ENCODE results near the gene LIMCH1.

LIMCH1 gene

DNA sequence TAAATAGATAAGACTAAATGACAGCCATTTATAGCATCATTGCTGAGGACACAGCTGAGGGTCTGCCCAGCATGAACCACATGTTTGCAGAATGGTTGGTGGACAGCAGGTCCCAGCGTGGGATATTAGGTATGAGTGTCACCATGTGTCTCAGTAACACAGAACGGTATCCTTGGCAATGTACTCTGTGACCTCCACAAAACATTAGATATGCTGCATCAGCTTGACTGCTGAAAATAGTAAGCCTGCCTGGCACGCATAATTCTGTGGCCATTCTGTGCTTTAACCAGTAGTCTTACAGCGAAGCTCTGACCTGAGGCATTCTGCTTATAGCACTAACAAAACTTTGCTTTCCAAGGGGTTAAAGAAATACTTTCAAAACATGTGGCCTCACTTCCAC is 32.0 kb downstream of the LIMCH1 start:
- no peak for DNase-seq

DNA sequence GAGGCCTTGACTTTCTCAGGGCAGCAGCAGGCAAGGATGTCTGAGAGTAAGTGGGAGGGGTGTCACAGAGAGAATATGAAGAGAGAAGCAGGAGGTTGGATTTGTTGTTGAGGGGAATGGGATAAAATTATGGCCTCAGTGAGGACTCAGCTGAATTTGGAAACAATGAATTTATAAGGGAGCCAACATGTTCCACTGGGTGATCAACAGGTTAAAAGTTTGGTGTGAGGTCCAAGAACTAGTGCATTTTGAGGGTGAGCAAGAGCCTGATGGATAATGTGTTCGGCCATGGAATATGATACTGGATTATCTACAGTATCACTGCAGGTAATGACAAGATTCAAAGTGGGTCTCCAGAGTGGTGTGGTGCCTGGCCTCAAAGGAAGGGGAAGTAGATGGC is 33.5 kb downstream of the LIMCH1 start:
- no peak for DNase-seq

DNA sequence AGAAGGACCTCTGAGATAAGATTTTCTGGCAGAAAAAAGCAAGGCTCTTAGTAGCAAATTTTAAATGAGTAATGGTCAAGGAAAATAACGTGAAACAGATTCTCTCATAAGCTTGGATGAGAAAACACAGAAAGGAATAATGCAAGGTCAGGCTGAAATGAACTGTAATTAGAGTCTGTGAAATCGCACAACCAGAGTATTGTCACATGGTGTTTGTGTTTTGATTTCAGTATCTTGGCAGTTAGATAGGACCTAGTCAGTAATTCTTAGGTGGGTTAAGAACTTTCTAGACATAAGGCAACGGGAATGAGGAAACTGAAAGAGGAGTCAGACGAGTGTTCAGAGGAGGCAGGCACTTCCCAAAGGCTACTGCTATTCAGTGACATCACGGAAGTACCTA is 34.6 kb downstream of the LIMCH1 start:
- DNase-seq = no peak

DNA sequence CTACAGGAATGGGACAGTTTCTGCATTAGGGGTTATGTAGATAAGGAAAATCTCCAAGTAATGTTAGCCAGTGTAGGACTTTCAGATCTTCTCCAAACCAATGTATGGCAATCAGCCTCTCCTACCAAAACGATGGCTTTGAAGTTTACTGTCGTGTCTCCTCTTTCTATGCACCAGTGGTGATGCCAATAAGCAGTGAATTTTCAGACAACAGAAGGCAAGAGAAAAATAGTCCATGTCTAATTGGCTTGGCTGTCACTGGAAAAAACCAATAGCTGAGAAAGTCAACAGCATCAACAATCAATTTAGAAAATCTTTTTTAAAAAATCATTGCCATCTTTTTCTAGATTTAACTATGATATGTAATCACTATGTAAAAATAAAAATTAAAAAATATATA is 35.0 kb downstream of the LIMCH1 start:
- no peak for DNase-seq

DNA sequence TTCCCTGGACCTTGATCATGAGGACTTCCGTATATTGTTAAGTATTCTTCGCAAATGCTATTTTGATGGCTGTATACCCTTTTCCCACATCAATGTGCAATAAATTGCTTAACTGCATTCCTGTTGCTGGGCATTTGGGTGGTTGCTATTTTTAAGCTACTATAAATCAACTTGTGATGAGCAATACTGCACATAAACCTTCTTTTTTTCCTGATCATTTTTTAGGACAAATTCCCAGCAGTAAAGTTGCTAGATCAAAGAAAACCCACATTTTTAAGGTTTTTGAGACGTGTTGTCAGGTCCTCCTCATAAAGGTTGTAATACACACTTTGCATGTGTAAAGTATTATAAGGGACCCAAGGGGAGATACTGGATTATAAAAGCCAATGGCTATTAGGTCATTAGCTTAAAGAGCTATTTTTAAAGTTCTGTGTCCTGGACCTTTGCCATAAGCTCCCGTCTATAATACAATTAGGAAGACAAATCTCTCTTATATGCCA is 35.6 kb downstream of the LIMCH1 start:
- no peak for DNase-seq

DNA sequence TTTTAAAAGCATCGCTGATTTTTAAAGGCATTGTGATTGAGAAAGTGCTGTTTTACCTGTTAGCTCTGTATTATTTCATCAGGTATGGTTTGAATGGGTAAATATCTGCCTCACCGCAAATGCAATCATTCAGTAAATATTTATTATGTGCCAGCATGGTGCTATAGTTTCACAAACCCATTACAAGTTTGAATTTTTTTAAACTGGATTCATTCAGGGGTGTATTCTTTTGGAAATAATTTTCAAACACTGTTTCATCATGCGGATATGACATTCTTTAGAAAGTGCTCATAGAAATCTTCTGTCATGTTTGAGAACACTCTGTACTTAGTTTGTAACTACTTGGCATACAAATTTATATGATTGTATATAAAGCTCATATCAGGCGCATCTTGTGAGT is 37.2 kb downstream of the LIMCH1 start:
- DNase-seq = no peak

DNA sequence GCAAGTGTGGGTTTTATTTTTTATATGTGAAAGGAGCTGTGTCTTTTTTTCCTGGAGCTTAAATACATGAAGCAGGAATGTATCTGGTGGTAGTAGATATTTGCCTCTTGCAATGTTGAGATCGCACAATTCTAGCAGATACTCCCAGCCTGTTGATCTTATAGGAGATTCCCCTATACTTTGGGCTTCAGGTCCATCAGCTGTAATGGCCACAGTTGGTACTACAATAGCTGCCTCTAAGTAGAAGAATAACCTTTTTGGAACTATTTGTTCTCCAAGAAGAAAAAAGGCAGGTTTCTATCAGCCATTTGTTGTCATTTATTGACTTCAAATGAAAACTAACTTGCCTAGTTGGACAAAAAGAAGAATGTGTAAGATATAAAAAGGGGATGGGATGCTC is 37.7 kb downstream of the LIMCH1 start:
- DNase-seq = no peak

DNA sequence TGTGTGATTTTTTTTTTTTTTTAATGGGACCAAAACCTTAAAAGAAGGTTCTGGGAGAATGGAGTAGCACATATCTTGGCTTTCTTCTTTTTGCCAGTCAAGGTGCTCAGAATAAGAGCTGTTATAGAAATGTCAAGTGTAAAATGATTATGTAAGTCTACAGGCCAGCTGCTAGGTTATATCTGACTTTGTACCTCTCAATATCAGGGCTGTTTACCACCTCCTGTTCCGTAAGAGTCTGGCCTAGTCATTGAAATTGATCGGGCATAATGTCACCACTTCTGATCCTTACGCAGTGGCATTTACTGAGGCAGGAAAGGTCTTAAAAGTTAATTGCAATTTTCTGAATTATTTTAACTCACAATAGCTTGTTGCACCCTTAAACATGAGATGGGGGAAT is 41.1 kb downstream of the LIMCH1 start:
- no peak for DNase-seq

DNA sequence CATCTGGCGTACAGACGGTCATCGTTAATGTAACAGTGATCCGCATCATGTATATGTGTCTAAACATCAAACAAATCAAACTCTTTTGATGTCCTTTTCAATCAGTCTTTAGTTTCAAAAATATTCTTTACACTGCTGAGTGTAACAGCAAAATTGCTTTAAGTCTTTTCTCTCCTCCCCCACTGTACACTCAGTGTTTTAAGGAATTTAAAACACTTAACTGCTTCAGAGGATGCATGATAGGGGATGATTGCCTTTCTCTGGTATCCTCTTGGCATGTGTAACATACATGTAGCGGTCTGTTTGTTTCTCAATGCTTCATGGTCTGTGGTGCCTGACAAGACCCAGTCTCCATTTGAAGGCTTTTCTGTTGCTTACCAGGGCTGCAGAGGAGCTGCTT is 41.6 kb downstream of the LIMCH1 start:
- no peak for DNase-seq

DNA sequence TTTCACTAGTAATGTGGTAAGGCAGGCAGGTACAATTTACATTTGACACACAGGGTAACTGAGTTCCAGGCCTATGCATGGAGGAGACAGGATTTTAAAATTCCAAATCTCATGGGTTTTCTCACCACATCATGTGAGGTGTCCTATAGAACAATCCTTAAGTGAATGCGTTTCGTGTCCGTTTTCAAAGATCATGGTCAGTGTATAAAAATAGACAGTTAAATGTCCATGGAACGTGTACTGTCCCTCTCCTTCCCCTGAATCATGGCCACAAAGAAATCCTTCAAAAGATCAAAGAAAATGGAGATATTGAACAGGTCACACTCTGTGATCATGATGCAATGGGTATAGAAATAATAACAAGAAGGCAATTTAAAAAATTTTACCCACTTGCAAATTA is 42.0 kb downstream of the LIMCH1 start:
- no peak for DNase-seq

DNA sequence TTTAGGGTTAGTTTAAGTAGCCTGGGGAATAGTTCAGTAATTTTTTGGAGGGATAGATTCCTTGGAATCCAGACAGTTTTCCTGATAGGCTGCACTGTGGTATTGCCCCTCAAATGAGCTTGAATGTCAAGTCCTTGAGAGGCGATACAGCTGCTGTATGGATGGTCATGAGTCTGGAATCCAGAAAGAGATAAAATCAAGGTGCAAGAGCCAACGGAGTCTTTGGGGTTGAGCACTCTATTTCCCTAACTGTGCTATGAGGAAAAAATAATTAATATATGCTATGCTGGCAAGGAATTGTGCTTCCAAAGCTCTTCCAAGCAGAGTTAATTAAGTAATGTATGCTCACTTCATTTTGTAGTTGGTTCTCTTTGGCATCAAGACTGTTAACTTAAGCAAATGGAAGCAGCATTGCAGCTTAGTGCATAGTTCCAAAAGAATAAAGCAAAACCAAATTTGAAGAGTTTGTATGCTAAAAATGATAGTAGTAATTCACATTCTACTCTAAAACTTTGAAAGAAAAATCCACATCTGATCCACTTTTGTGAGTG is 48.8 kb downstream of the LIMCH1 start:
- no peak for DNase-seq

DNA sequence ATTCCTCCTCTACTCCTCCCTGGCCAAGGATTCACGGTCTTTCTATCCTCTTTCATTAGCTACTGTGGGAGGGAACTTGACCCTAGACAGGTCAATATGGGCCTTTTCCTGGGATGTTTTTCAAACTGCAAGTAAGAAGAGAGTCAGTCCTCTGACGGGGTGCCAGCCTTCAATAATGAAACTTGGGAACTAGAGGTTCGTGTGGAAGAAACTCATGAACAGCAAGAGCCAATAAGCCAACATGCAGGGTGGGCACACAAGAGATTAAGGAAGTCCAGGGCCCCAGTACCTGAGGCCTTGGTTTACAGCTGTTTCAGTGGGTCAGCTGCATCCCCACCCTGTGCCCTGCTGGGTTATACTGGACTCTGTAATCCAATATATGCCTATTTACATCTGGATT is 49.3 kb downstream of the LIMCH1 start:
- DNase-seq = no peak

DNA sequence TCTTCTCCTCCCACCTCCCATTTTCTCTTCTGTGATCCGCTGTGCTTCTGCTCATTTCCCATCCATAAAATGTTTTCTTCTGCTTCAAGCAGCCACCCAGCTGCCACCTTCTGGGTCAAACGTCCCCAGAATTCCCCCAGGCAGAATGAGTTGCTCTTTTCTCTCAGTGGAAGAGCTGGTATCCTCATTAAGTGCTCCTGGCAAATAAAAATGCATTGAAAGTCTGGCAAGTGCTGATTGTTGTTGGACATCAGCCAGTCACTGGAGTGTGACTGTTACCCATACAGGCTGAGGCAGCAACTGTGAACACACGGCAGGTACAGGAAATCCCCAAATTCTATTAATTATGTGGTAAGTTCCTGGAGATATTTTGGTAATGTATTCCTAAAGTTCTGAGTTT is 52.6 kb downstream of the LIMCH1 start:
- no peak for DNase-seq

DNA sequence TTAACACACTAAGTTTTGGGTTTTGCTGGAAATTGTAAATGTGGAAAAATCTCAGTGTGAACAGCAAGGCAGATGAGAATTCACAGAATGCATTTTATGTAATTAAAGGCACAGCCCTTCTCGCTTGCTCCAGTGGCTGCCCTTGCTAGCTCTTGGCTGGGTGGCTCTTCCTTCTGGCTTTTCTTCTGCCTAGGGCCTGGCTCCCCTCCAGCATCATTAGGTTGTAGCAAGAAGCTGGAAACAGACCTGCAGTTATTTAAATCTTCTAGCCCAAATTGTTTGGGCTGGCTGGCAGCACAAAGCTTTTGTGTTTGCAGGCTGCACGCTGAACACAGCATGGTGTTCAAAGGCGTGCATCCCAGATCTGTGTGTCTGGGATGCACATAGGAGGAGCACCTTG is 56.5 kb downstream of the LIMCH1 start:
- no peak for DNase-seq

DNA sequence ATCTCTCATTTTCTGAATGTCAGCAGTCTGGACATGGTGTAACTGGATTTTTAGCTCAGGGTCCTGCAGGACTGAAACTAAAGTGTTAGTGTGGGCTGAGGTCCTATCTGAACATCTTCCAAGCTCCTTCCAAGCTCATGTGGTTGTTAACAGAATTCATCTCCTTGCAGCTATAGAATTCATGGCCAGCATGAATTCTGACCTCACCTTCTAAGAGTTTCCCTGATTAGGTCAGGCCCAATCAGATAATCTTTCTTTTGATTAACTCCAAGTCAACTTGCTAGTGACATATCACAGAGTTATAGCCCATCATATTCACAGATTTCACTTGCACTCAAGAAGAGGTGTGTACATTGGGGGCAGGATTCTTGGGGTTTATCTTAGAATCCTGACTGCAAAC is 59.5 kb downstream of the LIMCH1 start:
- no peak for DNase-seq

DNA sequence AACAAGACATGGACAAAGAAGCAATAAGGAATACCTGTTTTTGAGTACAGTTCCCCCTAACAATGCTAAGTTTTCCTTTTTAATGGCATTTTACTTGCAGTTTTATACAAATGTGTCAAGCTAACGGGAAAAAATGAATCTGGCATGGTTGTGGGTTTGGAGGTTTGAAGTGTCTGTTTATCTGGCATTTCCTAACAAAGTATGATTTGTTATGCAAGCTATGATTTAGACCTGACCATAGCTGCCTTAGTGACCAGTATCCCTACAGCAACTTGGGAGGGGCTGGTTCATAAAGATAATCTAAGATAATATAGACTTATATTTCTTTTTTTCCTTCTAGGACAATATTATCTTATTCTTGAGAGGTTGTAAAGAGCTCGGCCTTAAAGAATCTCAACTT is 60.6 kb downstream of the LIMCH1 start:
- DNase-seq = no peak

DNA sequence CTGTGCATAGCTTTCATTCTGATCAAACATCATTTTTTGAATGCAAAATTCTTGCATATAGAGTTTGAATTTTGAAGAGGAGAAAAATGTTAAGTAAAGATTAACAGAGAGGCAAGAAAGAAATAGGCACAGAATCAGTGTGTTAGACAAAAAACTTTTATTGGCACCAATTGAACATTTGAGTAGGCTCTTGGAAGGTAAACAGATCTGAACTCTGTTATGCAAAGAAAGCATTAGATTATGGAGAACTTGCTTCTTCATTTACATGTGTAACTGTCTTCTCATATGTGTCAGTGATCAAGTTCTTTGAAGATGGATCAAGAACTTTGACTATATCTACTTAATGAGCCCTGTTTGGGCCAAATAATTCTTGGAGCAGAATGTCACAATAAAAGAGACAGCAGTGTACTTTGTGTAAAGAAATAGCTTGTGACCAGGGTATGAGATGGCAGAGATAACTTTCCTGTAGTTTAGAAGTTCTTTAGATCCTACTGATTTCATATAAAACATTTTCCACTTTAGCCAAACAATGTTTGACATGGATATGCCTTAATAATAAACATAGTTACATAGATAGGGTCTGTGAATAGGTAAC is 61.3 kb downstream of the LIMCH1 start:
- no peak for DNase-seq

DNA sequence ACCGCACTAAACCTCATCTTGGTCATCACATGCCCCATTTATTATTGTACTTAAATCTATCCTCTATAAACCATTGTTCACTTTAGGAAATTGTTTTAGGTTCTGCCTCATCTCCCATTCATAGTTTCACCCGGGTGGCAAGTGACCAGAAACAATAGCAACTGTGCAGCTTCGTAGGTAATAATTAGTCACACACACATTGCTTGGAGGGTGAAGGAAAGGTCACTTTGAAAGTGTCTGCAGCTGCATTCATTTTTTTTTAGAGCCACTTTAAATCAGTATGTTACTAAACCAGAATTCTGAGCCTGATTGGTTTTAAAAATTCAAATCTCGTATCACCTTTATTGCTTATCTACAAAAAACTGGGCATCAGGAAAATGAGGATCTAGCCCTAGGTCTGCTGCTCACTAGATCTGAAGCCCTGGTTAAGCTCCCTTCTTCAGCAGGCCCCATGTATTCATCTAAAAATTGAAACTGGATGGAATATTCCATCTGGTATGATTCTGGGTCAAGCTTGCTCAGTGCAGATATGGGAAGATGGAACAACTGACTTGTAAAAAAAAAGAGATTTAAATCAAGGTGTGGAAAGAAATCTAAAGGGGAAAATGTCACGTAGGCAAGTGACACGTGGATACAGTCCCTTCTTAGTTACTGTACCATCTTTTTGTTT is 62.4 kb downstream of the LIMCH1 start:
- no peak for DNase-seq

DNA sequence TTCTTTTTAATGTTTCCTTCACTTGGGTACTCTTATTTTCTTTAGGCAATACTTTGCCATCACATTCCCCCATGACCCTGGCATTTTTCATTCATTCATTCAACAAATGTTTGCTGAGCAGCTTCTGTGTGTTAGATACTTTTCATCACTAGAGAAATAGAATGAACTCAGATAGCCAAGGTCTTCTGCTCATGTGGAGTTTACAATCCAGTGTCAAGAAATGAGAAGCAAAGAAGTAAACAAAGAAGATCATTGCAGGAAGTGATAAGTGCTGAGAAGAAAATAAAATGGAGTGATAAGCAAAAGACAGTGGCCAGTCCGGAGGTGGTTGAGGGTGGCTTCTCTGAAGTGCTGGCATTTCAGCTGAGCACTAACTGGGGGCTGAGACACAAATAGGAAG is 63.1 kb downstream of the LIMCH1 start:
- DNase-seq = no peak

DNA sequence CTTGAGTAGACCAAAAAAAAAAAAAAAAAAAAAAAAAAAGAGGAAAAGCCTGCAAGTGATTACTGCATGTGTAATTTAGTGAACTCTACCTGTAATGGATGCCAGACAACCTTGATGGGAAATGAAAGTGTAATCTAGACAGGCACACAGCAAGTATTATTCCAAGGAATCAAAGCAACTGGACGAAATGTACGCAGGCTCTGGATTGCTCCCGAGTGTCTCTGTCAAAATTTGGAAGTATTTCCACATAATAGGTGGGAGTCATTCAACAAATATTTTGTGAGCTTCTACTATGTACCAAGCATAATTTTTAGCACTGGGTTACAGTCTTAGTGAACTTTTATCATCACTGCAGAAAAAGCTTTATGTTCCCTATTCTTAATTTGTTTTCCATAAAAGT is 64.2 kb downstream of the LIMCH1 start:
- DNase-seq = no peak

DNA sequence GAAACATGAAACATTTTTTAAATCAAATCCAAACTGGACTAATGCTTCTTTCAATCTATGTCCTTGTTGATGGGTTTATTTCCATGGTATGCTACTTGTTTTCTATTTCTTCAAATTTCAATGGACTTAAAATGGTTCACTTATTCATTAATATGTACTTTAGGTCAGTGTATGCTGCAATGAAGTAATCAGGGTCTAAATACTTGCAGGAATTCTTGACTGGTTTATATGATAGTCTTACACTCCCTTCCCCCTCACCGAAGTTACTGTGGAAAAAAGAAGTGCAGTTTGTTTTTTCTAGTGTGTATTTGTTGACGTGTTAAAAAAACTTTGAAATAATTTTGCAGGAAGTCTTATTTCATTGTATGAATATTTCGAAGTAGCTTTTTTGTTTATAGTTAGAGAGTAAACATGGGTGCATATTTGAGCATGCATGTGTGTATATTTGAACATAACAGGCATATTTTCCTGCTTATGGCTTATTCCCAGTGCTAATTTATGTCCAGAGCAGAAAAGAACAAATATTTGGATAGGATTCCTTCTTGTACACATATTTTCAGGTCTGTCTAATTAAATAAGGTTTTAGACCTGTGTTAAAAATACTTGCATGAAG is 65.0 kb downstream of the LIMCH1 start:
- DNase-seq = no peak

DNA sequence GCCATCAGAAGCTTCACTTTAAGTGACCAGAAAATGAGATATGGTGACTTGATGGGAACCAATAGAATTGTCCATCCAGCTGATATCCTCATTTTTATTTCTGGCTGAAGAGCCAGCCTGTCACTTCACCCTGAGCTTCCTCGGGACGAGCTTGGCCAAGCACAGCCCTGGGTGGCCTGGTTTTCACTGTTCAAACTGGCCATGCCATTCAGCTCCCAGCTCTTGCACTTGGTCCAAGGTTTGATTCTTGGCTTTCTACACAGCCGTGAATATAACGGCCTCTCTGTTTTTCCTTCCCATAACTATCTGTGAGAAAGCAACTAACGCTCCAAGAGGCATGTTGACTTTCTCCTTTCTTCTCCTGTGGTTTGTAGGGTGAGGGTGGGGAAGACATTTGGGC is 71.9 kb downstream of the LIMCH1 start:
- DNase-seq = no peak

DNA sequence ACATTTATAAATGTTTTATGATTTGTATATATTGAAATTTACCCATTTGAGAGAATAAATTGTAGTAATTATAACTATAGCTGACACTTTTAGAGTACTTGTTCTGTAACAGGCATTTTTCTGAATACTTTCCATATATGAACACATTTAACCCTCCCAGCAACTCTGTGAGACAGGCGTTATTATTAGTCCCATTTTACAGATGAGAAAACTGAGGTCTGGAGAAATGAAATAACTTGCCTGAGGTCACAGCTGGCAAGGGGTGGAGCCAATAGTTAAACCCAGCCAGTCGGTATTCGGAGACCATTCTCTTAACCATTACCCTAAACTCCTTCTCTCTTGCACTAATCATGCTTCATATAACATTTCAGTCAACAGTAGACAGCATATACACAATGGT is 72.5 kb downstream of the LIMCH1 start:
- DNase-seq = no peak

DNA sequence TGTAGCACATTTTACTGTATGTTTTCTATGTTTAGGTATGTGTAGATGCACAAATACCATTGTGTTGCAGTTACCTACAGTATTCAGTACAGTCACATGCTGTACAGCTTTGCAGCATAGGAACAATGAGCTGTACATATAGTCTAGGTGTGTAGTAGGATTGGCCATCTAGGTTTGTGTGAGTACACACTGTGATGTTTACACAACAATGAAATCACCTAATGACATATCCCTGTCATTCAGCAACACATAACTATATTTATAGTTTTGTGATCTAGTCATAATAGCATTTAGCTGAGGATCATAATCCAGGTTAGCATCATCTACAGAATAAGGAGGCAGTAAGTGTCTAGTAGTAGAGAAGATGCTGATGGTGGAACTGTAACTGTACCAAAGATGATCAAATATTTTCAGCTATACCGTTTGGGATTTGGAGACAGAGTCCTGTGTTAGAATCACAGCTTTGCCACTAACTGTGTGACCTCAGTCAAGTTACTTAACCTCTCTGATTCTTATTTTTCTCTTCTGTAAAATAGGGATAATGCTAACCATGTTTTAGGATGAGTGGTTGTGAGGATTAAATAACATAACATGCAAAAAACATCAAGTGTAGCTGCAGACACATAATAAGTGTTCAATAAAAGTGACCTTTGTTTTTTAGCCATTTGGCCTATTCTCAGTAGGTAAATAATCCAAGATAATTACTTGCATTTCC is 73.3 kb downstream of the LIMCH1 start:
- DNase-seq = no peak

Data from hematopoietic multipotent progenitor cell treated with erythropoietin and hydrocortisone succinate and interleukin-3 and kit ligand, for 6 days (in vitro differentiated cells).